Measurements from ENCODE around the gene SLC9A8. TPM values are rescaled to one million over a fixed set of nuclear protein-coding genes. Genes with fewer than 3 reads are reported as not detected.

The SLC9A8 gene
- polyA plus RNA-seq, 2 of the 4 experiments (the other 2 are of a cell fraction) = 5.0 to 7.9 TPM

- peak; percentile 99 for TF ChIP-seq HES2 (IDR thresholded peaks at IDR 0.05)
- TF ChIP-seq CTCF (IDR thresholded peaks at IDR 0.05) = no peak
- no peak for TF ChIP-seq SREBF2 (IDR thresholded peaks at IDR 0.05)
- no peak for TF ChIP-seq POLR2AphosphoS2 (conservative IDR thresholded peaks at IDR 0.05; ENCODE audit: low read length)
- TF ChIP-seq HMGXB4 (CRISPR knock-in tag; IDR thresholded peaks at IDR 0.05; ENCODE audit: borderline replicate concordance) = no peak
- TF ChIP-seq ZFP36 (IDR thresholded peaks at IDR 0.05; ENCODE audit: borderline replicate concordance, partially characterized antibody) = peak; percentile 23
- TF ChIP-seq FOSL2 (IDR thresholded peaks at IDR 0.05) = peak; percentile 35; the same call in 1 of the 2 replicates
- TF ChIP-seq FOSL2 (CRISPR knock-in tag; IDR thresholded peaks at IDR 0.05) = peak; percentile 75
- TF ChIP-seq ATOH8 (CRISPR knock-in tag; IDR thresholded peaks at IDR 0.05; ENCODE audit: low read depth) = no peak
- TF ChIP-seq CEBPB (IDR thresholded peaks at IDR 0.05) = peak; percentile 100
- peak; percentile 50; the same call in 1 of the 2 replicates for TF ChIP-seq ESRRA (IDR thresholded peaks at IDR 0.05; ENCODE audit: borderline replicate concordance, low read length)
- TF ChIP-seq MAZ (IDR thresholded peaks at IDR 0.05; ENCODE audit: borderline replicate concordance, low read depth, low read length) = no peak
- TF ChIP-seq GATA3 (IDR thresholded peaks at IDR 0.05; ENCODE audit: borderline replicate concordance) = peak; percentile 96
- TF ChIP-seq EP300 (IDR thresholded peaks at IDR 0.05) = peak; percentile 95 to 99
- TF ChIP-seq ELK1 (IDR thresholded peaks at IDR 0.05; ENCODE audit: low read depth, low read length) = no peak
- peak; percentile 96 to 99 for TF ChIP-seq JUN (IDR thresholded peaks at IDR 0.05)
- TF ChIP-seq FOSB (CRISPR knock-in tag; IDR thresholded peaks at IDR 0.05) = no peak
- TF ChIP-seq BHLHE40 (IDR thresholded peaks at IDR 0.05; ENCODE audit: low read depth, low read length) = no peak
- TF ChIP-seq ZSCAN20 (CRISPR knock-in tag; IDR thresholded peaks at IDR 0.05) = no peak
- TF ChIP-seq ZNF302 (CRISPR knock-in tag; IDR thresholded peaks at IDR 0.05) = no peak
- no peak for TF ChIP-seq E2F6 (IDR thresholded peaks at IDR 0.05; ENCODE audit: borderline replicate concordance, low read depth)
- TF ChIP-seq ZC3H11A (IDR thresholded peaks at IDR 0.05) = no peak
- TF ChIP-seq HOXB13 (CRISPR knock-in tag; IDR thresholded peaks at IDR 0.05; ENCODE audit: low read depth) = peak; percentile 30; the same call in 1 of the 2 replicates
- no peak for TF ChIP-seq CBX2 (IDR thresholded peaks at IDR 0.05; ENCODE audit: borderline replicate concordance, low read depth)
- TF ChIP-seq BCL3 (IDR thresholded peaks at IDR 0.05) = peak; percentile 99
- TF ChIP-seq USF2 (IDR thresholded peaks at IDR 0.05) = no peak
- TF ChIP-seq RFX5 (IDR thresholded peaks at IDR 0.05) = no peak
- TF ChIP-seq MYC (IDR thresholded peaks at IDR 0.05; ENCODE audit: borderline replicate concordance, low read length) = peak; percentile 69
Measured at GRCh38 chr20:49768204-49769047, 44.2 kb upstream of the SLC9A8 start (continued).
